ENCODE results near the gene PEF1. TPM values are rescaled to one million over a fixed set of nuclear protein-coding genes. Genes with fewer than 3 reads are reported as not detected.
"Not testable (repeated sequence)": the region's sequence is repeated elsewhere in the genome, so short reads cannot be mapped to it uniquely, and the experiment has no call there.

Gene PEF1
- total RNA-seq, 1 donor from 2014 or later, result 42.8 TPM

DNA sequence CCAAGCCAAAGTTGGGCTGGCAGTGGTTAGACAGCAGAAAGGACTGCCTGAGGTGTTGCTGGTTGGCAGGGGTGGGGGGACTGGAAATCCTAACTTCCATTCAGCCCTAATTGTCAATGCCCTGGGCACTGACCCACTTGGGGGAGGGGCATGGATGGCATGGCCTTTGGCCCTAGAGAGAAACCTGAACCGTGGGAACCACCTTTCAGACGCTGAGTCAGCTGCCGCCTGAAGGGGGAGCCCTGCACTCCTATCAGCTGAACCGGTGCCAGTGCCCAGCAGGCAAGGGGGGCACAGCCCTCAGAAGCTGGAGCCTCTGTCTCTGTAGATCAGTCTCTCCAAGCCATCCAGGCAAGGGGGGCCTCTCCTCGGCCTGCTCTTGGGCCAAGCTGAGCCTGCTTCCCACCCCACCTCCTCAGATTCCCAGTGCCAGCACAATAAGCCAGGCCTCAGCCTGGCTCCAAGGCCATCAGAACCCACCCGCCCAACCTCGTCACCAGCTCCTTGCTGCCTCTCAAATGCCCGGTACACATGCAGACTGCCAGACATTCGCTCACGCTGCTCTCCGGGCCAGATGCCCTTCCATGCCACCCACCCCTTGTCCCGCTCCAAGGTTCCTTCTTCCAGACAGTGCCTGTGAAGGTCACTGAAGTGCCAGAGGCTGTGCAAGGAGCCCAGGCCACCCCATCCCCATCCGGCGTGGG, 56.8 kb downstream of the PEF1 start:
- Mint-ChIP-seq H3K4me3 (ENCODE audit: low read depth) (no peak overlapping the region), H3K27ac (peak overlapping the region; percentile 81)
- TF ChIP-seq, protein P1, sequence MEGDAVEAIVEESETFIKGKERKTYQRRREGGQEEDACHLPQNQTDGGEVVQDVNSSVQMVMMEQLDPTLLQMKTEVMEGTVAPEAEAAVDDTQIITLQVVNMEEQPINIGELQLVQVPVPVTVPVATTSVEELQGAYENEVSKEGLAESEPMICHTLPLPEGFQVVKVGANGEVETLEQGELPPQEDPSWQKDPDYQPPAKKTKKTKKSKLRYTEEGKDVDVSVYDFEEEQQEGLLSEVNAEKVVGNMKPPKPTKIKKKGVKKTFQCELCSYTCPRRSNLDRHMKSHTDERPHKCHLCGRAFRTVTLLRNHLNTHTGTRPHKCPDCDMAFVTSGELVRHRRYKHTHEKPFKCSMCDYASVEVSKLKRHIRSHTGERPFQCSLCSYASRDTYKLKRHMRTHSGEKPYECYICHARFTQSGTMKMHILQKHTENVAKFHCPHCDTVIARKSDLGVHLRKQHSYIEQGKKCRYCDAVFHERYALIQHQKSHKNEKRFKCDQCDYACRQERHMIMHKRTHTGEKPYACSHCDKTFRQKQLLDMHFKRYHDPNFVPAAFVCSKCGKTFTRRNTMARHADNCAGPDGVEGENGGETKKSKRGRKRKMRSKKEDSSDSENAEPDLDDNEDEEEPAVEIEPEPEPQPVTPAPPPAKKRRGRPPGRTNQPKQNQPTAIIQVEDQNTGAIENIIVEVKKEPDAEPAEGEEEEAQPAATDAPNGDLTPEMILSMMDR (IDR thresholded peaks at IDR 0.05; ENCODE audit: unreplicated experiment), result peak; percentile 64

DNA sequence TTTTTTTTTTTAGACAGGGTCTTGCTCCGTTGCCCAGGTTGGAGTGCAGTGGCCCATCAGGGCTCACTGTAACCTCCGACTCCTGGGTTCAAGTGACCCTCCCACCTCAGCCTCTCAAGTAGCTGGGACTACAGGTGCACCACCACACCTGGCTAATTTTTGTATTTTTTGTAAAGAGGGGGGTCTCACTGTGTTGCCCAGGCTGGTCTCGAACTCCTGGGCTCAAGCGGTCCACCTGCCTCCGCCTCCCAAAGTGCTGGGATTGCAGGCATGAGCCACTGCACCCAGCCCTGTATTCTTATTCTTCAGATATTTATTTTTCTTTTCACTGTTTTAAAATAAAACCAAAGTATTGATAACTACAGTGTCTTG, 57.4 kb downstream of the PEF1 start:
- not testable (repeated sequence) for H3K27ac Mint-ChIP-seq

More for the DNA sequence above, 56.8 kb downstream of the PEF1 start:
- no peak for DNase-seq (ENCODE audit: low spot score, unreplicated experiment)
- Mint-ChIP-seq H3K9me3 (ENCODE audit: low read depth) (no peaks in the 10 kb centered on the region), H3K36me3 (ENCODE audit: insufficient read depth) (no peaks in the 10 kb centered on the region), H3K27me3 (peaks cover 39% of the 10 kb centered on the region), H3K4me1 (ENCODE audit: low read depth) (peaks cover 1% of the 10 kb centered on the region)

DNA sequence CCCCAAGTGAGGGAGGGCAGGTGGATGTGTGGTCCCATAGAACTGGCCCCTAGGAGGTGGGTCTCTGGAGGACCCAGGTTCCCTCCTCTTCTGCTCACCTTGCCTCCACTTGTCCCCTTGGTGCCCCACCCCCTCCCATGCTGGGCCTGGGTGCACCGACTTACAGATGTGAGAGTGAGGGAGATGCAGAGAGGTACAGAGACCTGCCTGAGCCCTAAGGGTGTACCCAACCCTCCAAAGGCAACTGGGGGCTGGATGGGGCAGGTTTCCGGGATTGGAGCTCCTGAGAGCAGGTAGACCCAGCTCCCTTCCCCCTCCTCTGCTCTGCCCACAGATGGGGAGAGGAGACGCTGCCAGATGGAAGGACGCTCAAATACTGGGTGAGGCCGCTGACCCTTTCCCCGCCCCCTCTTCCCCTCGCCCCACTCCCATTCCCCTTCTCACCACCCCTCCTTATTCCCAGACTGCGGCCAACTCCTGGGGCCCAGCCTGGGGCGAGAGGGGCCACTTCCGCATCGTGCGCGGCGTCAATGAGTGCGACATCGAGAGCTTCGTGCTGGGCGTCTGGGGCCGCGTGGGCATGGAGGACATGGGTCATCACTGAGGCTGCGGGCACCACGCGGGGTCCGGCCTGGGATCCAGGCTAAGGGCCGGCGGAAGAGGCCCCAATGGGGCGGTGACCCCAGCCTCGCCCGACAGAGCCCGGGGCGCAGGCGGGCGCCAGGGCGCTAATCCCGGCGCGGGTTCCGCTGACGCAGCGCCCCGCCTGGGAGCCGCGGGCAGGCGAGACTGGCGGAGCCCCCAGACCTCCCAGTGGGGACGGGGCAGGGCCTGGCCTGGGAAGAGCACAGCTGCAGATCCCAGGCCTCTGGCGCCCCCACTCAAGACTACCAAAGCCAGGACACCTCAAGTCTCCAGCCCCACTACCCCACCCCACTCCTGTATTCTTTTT, 58.0 kb downstream of the PEF1 start:
- Mint-ChIP-seq H3K27me3 (peaks cover 34% of the 10 kb centered on the region), H3K36me3 (ENCODE audit: insufficient read depth) (no peaks in the 10 kb centered on the region), H3K4me3 (ENCODE audit: low read depth) (no peak overlapping the region), H3K4me1 (ENCODE audit: low read depth) (peaks cover 1% of the 10 kb centered on the region), H3K27ac (no peak overlapping the region), H3K9me3 (ENCODE audit: low read depth) (no peaks in the 10 kb centered on the region)
- DNase-seq (ENCODE audit: low spot score, unreplicated experiment), result no peak
- TF ChIP-seq, protein P1 (IDR thresholded peaks at IDR 0.05; ENCODE audit: unreplicated experiment), result no peak

More for the DNA sequence above, 57.4 kb downstream of the PEF1 start:
- H3K4me3 Mint-ChIP-seq (ENCODE audit: low read depth); H3K4me1 Mint-ChIP-seq (ENCODE audit: low read depth); H3K9me3 Mint-ChIP-seq (ENCODE audit: low read depth); DNase-seq (ENCODE audit: low spot score, unreplicated experiment); H3K36me3 Mint-ChIP-seq (ENCODE audit: insufficient read depth): not testable (repeated sequence)
- peaks cover 40% of the 10 kb centered on the region for H3K27me3 Mint-ChIP-seq

DNA sequence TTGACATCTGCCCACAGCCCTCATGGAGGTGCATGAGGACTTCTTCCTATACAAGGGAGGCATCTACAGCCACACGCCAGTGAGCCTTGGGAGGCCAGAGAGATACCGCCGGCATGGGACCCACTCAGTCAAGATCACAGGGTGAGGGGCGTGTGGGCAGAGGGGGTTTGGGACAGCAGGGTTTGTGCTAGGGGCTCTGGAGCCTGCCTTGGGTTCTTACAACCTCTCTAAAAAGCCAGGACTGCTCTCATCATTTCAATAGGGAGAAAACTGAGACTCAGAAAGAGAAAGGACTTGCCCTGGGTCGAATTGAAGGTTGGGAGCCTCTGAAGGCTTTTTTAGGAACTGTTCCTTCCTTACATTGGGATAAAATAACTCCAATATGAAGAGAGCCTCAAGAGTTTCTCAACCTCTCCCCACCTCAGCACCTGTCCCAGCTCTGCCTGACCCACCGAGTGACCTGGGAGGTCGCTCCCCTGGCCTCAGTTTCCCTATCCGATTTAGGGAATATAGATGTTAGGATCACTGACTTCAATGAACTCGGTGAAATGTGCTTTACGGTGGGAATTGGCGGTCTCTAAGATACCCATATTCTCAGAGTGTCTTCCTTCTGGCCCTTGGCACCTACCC, 58.8 kb downstream of the PEF1 start:
- Mint-ChIP-seq H3K36me3 (ENCODE audit: insufficient read depth) (no peaks in the 10 kb centered on the region), H3K27me3 (peaks cover 26% of the 10 kb centered on the region), H3K4me3 (ENCODE audit: low read depth) (no peak overlapping the region), H3K27ac (no peak overlapping the region), H3K4me1 (ENCODE audit: low read depth) (peaks cover 1% of the 10 kb centered on the region), H3K9me3 (ENCODE audit: low read depth) (no peaks in the 10 kb centered on the region)
- no peak for DNase-seq (ENCODE audit: low spot score, unreplicated experiment)
- TF ChIP-seq, protein P1 (IDR thresholded peaks at IDR 0.05; ENCODE audit: unreplicated experiment), result no peak

DNA sequence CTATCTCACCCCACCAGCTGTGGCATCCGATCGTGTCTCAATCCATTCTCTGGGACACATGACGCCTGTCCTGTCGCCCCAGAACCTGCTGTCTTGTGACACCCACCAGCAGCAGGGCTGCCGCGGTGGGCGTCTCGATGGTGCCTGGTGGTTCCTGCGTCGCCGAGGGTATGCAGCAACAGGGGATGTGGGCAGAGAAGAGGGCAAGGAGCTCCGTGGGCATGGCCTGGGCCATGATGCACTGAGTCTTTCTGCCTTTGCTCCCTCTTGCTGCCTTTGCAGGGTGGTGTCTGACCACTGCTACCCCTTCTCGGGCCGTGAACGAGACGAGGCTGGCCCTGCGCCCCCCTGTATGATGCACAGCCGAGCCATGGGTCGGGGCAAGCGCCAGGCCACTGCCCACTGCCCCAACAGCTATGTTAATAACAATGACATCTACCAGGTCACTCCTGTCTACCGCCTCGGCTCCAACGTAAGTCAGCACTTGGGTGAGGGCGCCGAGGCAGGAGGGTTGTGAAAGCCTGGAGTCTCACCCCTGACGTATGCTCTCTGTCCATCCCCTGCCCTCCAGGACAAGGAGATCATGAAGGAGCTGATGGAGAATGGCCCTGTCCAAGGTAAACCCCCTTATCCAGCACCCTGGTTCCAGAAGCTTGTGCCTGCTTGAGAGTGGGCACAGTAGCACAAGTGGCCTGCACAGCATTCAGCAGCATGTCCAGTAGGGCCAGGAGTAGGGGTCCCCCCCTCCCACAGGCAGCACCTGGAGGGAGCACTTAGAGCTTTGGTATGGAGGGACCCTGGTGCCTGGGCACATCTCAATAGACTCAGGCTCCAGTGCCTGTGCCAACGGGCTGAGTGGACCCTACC, 59.6 kb downstream of the PEF1 start:
- Mint-ChIP-seq H3K36me3 (ENCODE audit: insufficient read depth) (no peaks in the 10 kb centered on the region), H3K9me3 (ENCODE audit: low read depth) (no peaks in the 10 kb centered on the region), H3K4me1 (ENCODE audit: low read depth) (peaks cover 1% of the 10 kb centered on the region), H3K27ac (no peak overlapping the region), H3K27me3 (peaks cover 24% of the 10 kb centered on the region), H3K4me3 (ENCODE audit: low read depth) (no peak overlapping the region)
- DNase-seq (ENCODE audit: low spot score, unreplicated experiment), result no peak
- TF ChIP-seq, protein P1 (IDR thresholded peaks at IDR 0.05; ENCODE audit: unreplicated experiment), result no peak

All from progenitor cell of endocrine pancreas (in vitro differentiated cells).